Measurements from ENCODE around the gene RNF151. TPM values are rescaled to one million over a fixed set of nuclear protein-coding genes. Genes with fewer than 3 reads are reported as not detected.

The RNF151 gene
- total and polyA plus RNA-seq, 2 of the 13 experiments (the other 11 are each of a cell fraction or from before 2014, with no cell fraction given) = not detected

GRCh38 chr16:1942810-1943726 is 23.6 kb upstream of the RNF151 start, which contains the start of gene MSRB1 (continued):
- peak; percentile 64; the same call in 1 of the 2 replicates for TF ChIP-seq HINFP (CRISPR knock-in tag; IDR thresholded peaks at IDR 0.05; ENCODE audit: low read depth)
- TF ChIP-seq ZSCAN31 (CRISPR knock-in tag; IDR thresholded peaks at IDR 0.05; ENCODE audit: low read depth) = no peak
- peak; percentile 92 for TF ChIP-seq MXD1 (CRISPR knock-in tag; IDR thresholded peaks at IDR 0.05)
- no peak for TF ChIP-seq CBX2 (IDR thresholded peaks at IDR 0.05; ENCODE audit: low read depth, low read length)
- no peak for TF ChIP-seq CBX2 (CRISPR knock-in tag; IDR thresholded peaks at IDR 0.05; ENCODE audit: low read depth)
- TF ChIP-seq MEIS2 (CRISPR knock-in tag; IDR thresholded peaks at IDR 0.05) = no peak
- TF ChIP-seq RERE (CRISPR knock-in tag; IDR thresholded peaks at IDR 0.05; ENCODE audit: low read depth) = no peak
- peak; percentile 39; the same call in 1 of the 2 replicates for TF ChIP-seq SP5 (CRISPR knock-in tag; IDR thresholded peaks at IDR 0.05; ENCODE audit: borderline replicate concordance, low read depth)
- TF ChIP-seq SMAD3 (CRISPR knock-in tag; IDR thresholded peaks at IDR 0.05) = peak; percentile 21; the same call in 1 of the 2 replicates
- TF ChIP-seq NRL (CRISPR knock-in tag; IDR thresholded peaks at IDR 0.05; ENCODE audit: borderline replicate concordance) = peak; percentile 36; the same call in 1 of the 2 replicates
- peak; percentile 37; the same call in 1 of the 2 replicates for TF ChIP-seq ZNF281 (CRISPR knock-in tag; IDR thresholded peaks at IDR 0.05; ENCODE audit: borderline replicate concordance)
- peak; percentile 28; the same call in 1 of the 2 replicates for TF ChIP-seq FOSL2 (CRISPR knock-in tag; IDR thresholded peaks at IDR 0.05)

All from HepG2 (cell line).